Ovary (tissue), 3 donors: Measurements from ENCODE around the gene AKAIN1.

Source experiments
- EP300 ChIP-seq: sonication (generic); formaldehyde crosslinking; IDR thresholded peaks from one replicate; pipeline ENCODE4 v1.6.1; 2017; ENCODE audit warnings: antibody characterized with exemption
- POLR2A ChIP-seq: fragments of 450-650 bp; IDR thresholded peaks from one replicate; pipeline ENCODE4 v1.6.1; 2017; ENCODE audit warnings: antibody characterized with exemption, mild to moderate bottlenecking, moderate library complexity
- TF ChIP-seq, protein P1 (sequence below), 3 donors: fragments of 450-650 bp in 2 of 3; fragments of 200-600 bp in 1 of 3; IDR thresholded peaks; one replicate each; pipeline versions ENCODE4 v1.5.1 to v1.8.0; 2016 to 2022; ENCODE audit warnings: antibody characterized with exemption in 3 of 3, mild to moderate bottlenecking in 1 of 3
- donor health status: DM: no; HTN: no; CAD: no.

DNA sequence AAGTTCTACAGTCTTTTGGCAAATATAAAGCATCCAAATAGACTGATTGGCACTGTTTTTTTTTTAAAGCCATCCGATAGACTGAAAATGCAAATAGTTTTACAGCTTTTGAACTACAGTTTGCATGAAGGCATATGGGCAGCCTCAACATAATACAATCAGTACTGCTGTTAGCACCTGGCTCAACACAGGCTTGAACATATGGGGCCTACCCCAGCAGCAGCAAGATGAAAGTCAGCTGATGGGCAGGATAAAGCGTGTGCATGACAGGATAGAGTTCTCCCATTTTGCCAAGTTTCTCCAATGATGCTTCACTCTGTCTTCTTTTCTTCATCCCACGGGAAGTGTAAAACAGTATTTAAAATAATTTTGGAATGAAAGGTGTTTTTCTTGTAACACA is 1.3 kb upstream of the AKAIN1 start:
- TF ChIP-seq, protein P1, sequence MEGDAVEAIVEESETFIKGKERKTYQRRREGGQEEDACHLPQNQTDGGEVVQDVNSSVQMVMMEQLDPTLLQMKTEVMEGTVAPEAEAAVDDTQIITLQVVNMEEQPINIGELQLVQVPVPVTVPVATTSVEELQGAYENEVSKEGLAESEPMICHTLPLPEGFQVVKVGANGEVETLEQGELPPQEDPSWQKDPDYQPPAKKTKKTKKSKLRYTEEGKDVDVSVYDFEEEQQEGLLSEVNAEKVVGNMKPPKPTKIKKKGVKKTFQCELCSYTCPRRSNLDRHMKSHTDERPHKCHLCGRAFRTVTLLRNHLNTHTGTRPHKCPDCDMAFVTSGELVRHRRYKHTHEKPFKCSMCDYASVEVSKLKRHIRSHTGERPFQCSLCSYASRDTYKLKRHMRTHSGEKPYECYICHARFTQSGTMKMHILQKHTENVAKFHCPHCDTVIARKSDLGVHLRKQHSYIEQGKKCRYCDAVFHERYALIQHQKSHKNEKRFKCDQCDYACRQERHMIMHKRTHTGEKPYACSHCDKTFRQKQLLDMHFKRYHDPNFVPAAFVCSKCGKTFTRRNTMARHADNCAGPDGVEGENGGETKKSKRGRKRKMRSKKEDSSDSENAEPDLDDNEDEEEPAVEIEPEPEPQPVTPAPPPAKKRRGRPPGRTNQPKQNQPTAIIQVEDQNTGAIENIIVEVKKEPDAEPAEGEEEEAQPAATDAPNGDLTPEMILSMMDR (IDR thresholded peaks at IDR 0.05), result no peak
- no peak for TF ChIP-seq EP300
- no peak for TF ChIP-seq POLR2A
